Lower lobe of right lung (tissue), 2 donors: ENCODE results near the gene VWA8. TPM values are rescaled to one million over a fixed set of nuclear protein-coding genes. Genes with fewer than 3 reads are reported as not detected.
"Not testable (repeated sequence)": the region's sequence is repeated elsewhere in the genome, so short reads cannot be mapped to it uniquely, and the experiment has no call there.

ENCODE experiments used
- ATAC-seq, 2 donors: fragments of 200-7000 bp; cut with Tn5 transposase; one replicate each; pipeline ENCODE4 v1.9.1; 2020 to 2022; ENCODE audit warnings: mild to moderate bottlenecking in 2 of 2, moderate library complexity in 2 of 2
- DNase-seq: peaks from one replicate; pipeline ENCODE4 v3.0.0-alpha.2; 2020
- H3K27ac ChIP-seq: fragments of 200-600 bp; one replicate; pipeline ENCODE4 v1.8.0; 2022
- H3K27me3 ChIP-seq: fragments of 200-600 bp; one replicate; pipeline ENCODE4 v1.8.0; 2022; ENCODE audit warnings: low read depth
- H3K36me3 ChIP-seq: fragments of 200-600 bp; one replicate; pipeline ENCODE4 v1.8.0; 2022; ENCODE audit warnings: mild to moderate bottlenecking
- H3K4me1 ChIP-seq: fragments of 200-600 bp; one replicate; pipeline ENCODE4 v1.8.0; 2022
- H3K4me3 ChIP-seq: fragments of 200-600 bp; one replicate; pipeline ENCODE4 v1.8.0; 2022; ENCODE audit warnings: mild to moderate bottlenecking
- H3K9me3 ChIP-seq: fragments of 200-600 bp; one replicate; pipeline ENCODE4 v1.8.0; 2022
- CTCF ChIP-seq: fragments of 200-600 bp; IDR thresholded peaks from one replicate; pipeline ENCODE4 v1.8.0; 2022; ENCODE audit warnings: antibody characterized with exemption, mild to moderate bottlenecking
- intact Hi-C: fragments of 100-400 bp; cut with DNase I; formaldehyde crosslinking; loops from one replicate; pipeline ENCODE4 v1.11.0; 2022
- total RNA-seq: library from RNA; stranded (reverse); fragmentation: NEBNext Ultra II Directional; extraction: Animal tissue kit (Norgen Biotek cat#: 25700); gene quantifications from one replicate; pipeline ENCODE4 v1.2.1, GENCODE V29; 2021
- donor health status: DM: no; HTN: yes; CAD: no; lungs with severe emphysema.

Gene VWA8
- total RNA-seq, 1 donor from 2014 or later = 18.2 TPM

GRCh38 chr13:41835871-41836270 is 125.0 kb downstream of the VWA8 start:
- H3K27me3 ChIP-seq = no peaks in the 10 kb centered on the region
- intact Hi-C loops = no loop called here
- no peaks in the 10 kb centered on the region for H3K9me3 ChIP-seq
- DNase-seq = no peak
- H3K36me3 ChIP-seq = peaks cover 15% of the 10 kb centered on the region
- H3K4me1 ChIP-seq = peaks cover 8% of the 10 kb centered on the region
- TF ChIP-seq CTCF = no peak
- no peak for ATAC-seq
- no peak overlapping the region for H3K4me3 ChIP-seq
- H3K27ac ChIP-seq = no peak overlapping the region

- intact Hi-C loops, H3K27ac ChIP-seq, H3K4me3 ChIP-seq, ATAC-seq, H3K9me3 ChIP-seq, H3K4me1 ChIP-seq, H3K27me3 ChIP-seq, DNase-seq: not testable (repeated sequence)
- peaks cover 15% of the 10 kb centered on the region for H3K36me3 ChIP-seq
These were observed 126.2 kb downstream of the VWA8 start for GRCh38 chr13:41834697-41835096.

- DNase-seq = no peak
- no peaks in the 10 kb centered on the region for H3K9me3 ChIP-seq
- intact Hi-C loops = no loop called here
- no peak overlapping the region for H3K4me3 ChIP-seq
- ATAC-seq = no peak
- H3K27ac ChIP-seq = no peak overlapping the region
- H3K4me1 ChIP-seq = peaks cover 8% of the 10 kb centered on the region
- TF ChIP-seq CTCF = no peak
- no peaks in the 10 kb centered on the region for H3K27me3 ChIP-seq
- peaks cover 15% of the 10 kb centered on the region for H3K36me3 ChIP-seq
These were observed 127.1 kb downstream of the VWA8 start for GRCh38 chr13:41833831-41834230.

- ATAC-seq (no peak), DNase-seq (no peak)
- no peak for TF ChIP-seq CTCF
- peaks cover 7% of the 10 kb centered on the region for H3K4me1 ChIP-seq
- intact Hi-C loops = no loop called here
- H3K4me3 ChIP-seq = no peak overlapping the region
- peaks cover 15% of the 10 kb centered on the region for H3K36me3 ChIP-seq
- no peak overlapping the region for H3K27ac ChIP-seq
- no peaks in the 10 kb centered on the region for H3K27me3 ChIP-seq
- H3K9me3 ChIP-seq = no peaks in the 10 kb centered on the region
These were observed 127.7 kb downstream of the VWA8 start for GRCh38 chr13:41833201-41833600.

- ATAC-seq = peak in 1 of 2 donors; percentile 31
- no peak for TF ChIP-seq CTCF
- Histone ChIP-seq H3K27me3 (no peaks in the 10 kb centered on the region), H3K36me3 (peaks cover 7% of the 10 kb centered on the region), H3K4me1 (no peaks in the 10 kb centered on the region), H3K27ac (no peak overlapping the region), H3K9me3 (no peaks in the 10 kb centered on the region), H3K4me3 (no peak overlapping the region)
- intact Hi-C loops = no loop called here
- DNase-seq = no peak
These were observed 133.2 kb downstream of the VWA8 start for GRCh38 chr13:41827507-41828213.

GRCh38 chr13:41825691-41826090 is 135.2 kb downstream of the VWA8 start:
- ATAC-seq (no peak), DNase-seq (no peak)
- H3K9me3 ChIP-seq = no peaks in the 10 kb centered on the region
- no peaks in the 10 kb centered on the region for H3K36me3 ChIP-seq
- intact Hi-C loops = no loop called here
- no peaks in the 10 kb centered on the region for H3K27me3 ChIP-seq
- no peak overlapping the region for H3K27ac ChIP-seq
- H3K4me3 ChIP-seq = no peak overlapping the region
- no peaks in the 10 kb centered on the region for H3K4me1 ChIP-seq
- no peak for TF ChIP-seq CTCF
